Adipose tissue (tissue), 3 donors: Measurements from ENCODE around the gene FKBP9. TPM values are rescaled to one million over a fixed set of nuclear protein-coding genes. Genes with fewer than 3 reads are reported as not detected.
"Not testable (repeated sequence)": the region's sequence is repeated elsewhere in the genome, so short reads cannot be mapped to it uniquely, and the experiment has no call there.

Experiments used
- H3K27ac ChIP-seq: one replicate; pipeline ENCODE4 v1.5.1; 2013; ENCODE audit warnings: low read depth, low read length
- WGBS, 3 donors: extraction: QIAGEN DNeasy Blood & Tissue Kit; methylation state at CpG; one replicate each; pipeline ENCODE4 v1.1.7; 2013; 5-methylcytosine and 5-hydroxymethylcytosine counted together
- polyA plus RNA-seq, 3 donors: library from polyadenylated mRNA; stranded (reverse); fragments of 200-250 nt; gene quantifications; one replicate each; pipeline ENCODE4 v1.2.3, GENCODE V29; 2013
- donor health status: healthy with polysubstance abuse.
- donor health status: Bipolar disorder and iron deficiency.
- donor health status: healthy.

Gene FKBP9
- polyA plus RNA-seq, result 10 to 100 TPM; 21.1 to 75.1 (median 46.7) TPM

DNA sequence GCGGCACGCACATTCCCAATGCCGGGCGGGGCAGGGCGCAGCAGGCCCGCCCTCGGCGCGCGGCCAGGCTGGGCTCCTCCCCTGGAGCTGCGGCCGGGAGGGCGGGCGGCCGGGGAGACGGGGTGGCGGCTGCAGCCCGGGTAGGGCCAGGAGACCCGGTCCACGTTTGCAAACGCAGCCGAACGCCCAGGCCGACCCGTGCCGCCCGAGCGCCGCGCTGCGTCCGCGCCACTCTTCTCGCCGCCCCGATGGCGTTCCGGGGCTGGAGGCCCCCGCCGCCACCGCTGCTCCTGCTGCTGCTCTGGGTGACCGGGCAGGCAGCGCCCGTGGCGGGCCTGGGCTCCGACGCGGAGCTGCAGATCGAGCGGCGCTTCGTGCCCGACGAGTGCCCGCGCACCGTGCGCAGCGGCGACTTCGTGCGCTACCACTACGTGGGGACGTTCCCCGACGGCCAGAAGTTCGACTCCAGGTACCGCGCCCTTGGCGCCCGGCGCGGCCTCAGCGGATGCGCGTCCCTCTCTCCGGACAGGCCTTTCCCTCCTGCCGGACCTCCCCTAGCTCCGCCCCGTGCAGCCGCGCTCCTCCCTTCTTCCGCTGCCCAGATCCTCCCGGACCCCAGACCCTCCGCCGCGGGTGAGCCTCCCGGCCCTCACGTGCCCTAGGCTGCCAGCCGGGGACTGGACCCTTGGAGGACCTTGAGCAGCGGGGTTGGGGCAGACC is at the start of gene FKBP9:
Gene FKBP9, plus strand, starts transcription at position 115 of the 720 bp plus-strand sequence. Its CDS starts 134 bp downstream, at position 249.
- WGBS, 3 donors, result 0% methylated on average over 60 to 91 of the region's 91 CpGs
- no peak within 1 kb of the TSS for H3K27ac ChIP-seq

DNA sequence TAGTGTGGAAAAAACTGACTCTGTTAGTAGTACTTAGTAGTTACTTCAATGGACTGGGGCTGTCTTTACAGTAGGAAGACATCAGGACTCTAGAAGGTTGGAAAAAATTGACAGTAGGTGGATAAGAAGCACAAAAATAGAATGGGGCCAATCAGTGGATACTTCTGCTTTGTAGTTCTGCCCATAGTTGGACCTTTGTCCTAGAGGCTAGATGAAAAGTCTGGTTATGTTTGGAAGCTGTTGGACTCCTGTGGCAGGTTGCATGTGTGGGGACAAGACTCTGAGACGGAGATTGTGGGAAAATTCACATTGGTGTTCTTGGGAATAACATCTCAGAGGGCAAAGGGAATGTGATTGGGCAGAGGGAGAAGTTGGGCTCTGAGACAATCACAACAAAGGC is 47.0 kb upstream of the FKBP9 start:
- WGBS, 3 donors, result 59 to 90% (median 79%) methylated on average over 1 of the region's 1 CpG
- H3K27ac ChIP-seq, result no peak overlapping the region

- 67 to 94% (median 74%) methylated on average over 1 of the region's 1 CpG for WGBS, 3 donors
- H3K27ac ChIP-seq, result no peak overlapping the region
Observed at GRCh38 chr7:32914184-32914583, 43.1 kb upstream of the FKBP9 start.

DNA sequence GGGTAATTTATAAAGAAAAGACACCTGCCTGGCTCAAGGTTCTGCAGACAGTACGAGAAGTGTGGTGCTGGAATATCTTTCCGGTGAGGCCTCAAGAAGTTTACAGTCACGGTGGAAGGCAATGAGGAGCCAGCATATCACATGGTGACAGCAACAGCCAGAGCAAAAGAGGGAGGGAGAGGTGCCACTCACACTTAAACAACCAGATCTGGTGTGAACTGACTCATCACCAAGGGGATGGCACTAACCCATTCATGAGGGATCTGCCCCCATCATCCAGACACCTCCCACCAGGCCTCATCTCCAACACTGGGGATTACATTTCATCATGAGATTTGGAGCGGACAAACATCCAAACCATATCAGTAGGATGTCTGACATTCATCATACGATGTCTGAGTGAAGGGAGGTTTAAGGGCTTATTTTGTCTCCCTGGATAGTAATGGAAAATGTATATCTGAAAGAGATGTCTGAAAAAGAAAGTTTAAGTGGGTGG is 42.2 kb upstream of the FKBP9 start:
- WGBS, 3 donors, result 93 to 99% (median 93%) methylated on average over 5 of the region's 5 CpGs
- H3K27ac ChIP-seq, result no peak overlapping the region

- no peak overlapping the region for H3K27ac ChIP-seq
- 82 to 94% (median 84%) methylated on average over 3 of the region's 3 CpGs for WGBS, 3 donors
Observed at GRCh38 chr7:32916006-32916405, 41.2 kb upstream of the FKBP9 start.

- WGBS, 3 donors, result 89 to 94% (median 91%) methylated on average over 5 to 6 of the region's 7 CpGs
- H3K27ac ChIP-seq, result not testable (repeated sequence)
Observed at GRCh38 chr7:32916994-32917393, 40.2 kb upstream of the FKBP9 start.

GRCh38 chr7:32921896-32922295 is 35.3 kb upstream of the FKBP9 start:
- 54 to 82% (median 63%) methylated on average over 2 of the region's 2 CpGs for WGBS, 3 donors
- H3K27ac ChIP-seq, result no peak overlapping the region

DNA sequence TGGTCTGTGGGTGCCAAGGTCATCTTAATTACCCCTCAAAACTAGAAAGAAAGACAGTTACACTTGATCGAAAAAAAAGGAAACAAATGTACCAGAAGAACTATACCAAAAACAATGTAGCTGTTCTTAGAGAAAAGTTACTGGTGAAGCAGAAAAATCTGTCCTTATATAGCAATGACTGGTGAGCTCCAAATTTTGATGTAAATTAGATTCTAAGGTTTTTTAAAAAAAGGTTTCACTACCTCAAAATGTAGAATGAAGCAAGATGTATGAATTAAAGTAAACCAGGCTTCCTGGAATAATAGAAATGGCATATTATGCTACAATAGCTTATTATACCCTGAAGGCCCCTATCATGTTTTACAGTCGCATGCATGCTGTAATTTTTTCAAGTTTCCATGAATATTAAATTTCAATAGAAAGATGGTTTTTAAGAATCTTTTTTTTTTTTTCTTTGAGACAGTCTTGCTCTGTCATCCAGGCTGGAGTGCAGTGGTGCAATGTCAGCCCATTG is 28.4 kb upstream of the FKBP9 start:
- WGBS, 3 donors, result 88 to 93% (median 91%) methylated on average over 2 of the region's 2 CpGs
- H3K27ac ChIP-seq, result no peak overlapping the region

- WGBS, 3 donors, result 72 to 93% (median 82%) methylated on average over 13 of the region's 13 CpGs
- H3K27ac ChIP-seq, result no peak overlapping the region
Observed at GRCh38 chr7:32929430-32930143, 27.7 kb upstream of the FKBP9 start.

DNA sequence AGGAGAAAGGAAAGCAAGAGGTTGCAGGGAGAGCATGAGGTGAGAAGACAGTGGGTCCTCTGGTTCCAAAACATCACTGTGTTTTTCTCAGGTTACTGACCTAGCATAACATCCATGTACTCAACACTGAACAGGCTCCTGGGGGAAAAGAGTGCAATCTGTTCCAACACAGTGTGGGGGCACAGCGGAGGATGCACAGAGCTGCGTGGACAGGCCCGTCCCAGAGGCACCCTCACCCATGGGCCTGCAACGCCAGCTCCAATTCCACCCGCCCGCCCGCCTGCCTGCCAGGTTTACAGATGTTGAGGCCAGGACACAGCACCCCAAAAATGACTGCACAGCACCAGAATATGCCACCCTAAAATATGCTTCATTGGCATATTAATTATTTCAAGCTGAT is 26.9 kb upstream of the FKBP9 start:
- WGBS, 3 donors, result 87 to 93% (median 90%) methylated on average over 7 of the region's 7 CpGs
- H3K27ac ChIP-seq, result no peak overlapping the region

DNA sequence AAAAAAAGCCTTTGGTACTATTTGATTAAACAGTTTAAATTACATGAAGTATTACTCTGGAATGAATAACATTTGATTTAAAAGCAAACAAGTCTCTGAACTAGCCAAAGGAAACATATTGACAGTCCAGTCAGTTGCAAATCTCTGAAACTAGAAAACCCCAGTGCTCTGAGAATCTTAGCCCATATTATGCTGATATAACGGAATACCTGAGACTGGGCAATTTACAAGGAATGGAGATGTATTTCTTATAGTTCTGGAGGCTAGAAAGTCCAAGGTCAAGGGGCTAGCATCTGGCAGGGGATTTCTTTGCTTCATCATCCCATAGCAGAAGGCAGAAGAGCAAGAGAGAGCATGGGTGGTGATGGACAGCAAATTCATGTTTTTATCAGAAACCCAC is 21.7 kb upstream of the FKBP9 start:
- no peak overlapping the region for H3K27ac ChIP-seq
- 84 to 94% (median 85%) methylated on average over 1 of the region's 1 CpG for WGBS, 3 donors

- 82 to 90% (median 85%) methylated on average over 3 of the region's 3 CpGs for WGBS, 3 donors
- no peak overlapping the region for H3K27ac ChIP-seq
Observed at GRCh38 chr7:32936689-32937088, 20.6 kb upstream of the FKBP9 start.

- no peak overlapping the region for H3K27ac ChIP-seq
- 53 to 57% (median 55%) methylated on average over 10 of the region's 10 CpGs for WGBS, 3 donors
Observed at GRCh38 chr7:32937344-32938174, 19.7 kb upstream of the FKBP9 start.

- WGBS, 3 donors, result 33 to 45% (median 43%) methylated on average over 5 of the region's 5 CpGs
- no peak overlapping the region for H3K27ac ChIP-seq
Observed at GRCh38 chr7:32941181-32941580, 16.1 kb upstream of the FKBP9 start.

DNA sequence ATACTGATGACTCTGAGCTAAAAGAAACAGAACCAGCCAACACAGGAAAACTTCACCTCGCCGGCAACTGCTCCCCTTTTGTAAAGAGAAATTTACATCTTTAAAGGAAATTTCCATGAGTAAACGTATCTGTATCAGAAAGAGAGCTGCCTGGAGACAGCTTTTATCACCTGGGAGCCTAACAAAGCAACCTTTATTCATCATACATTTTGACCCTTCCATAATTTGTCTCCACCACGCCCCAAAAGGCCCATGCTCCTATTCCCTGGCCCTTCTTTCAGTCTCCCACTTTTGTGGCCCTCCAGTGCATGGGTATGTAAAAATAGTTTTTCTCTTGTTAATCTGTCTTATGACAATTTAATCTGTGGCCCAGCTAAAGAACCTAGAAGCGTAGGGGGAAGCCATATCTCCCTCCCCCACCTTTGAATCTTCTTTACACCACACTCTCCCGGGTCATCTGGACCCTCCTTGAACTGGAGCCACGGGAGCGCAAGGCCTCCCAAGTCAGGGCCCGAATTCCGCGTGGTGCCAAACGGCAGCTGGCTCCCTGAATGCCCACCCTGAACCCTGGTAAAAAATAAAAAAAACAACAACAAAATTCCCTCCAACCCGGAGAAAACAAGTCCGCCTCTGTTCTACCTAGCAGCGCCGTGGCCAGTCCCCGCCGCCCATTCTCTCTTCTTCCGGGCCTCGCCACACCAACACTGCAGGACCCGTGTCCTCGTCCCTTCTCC is 15.4 kb upstream of the FKBP9 start:
- H3K27ac ChIP-seq, result no peak overlapping the region
- whole genome bisulfite sequencing, 3 donors, result 5 to 8% (median 7%) methylated on average over 22 of the region's 22 CpGs

GRCh38 chr7:32942415-32943251 is 14.6 kb upstream of the FKBP9 start:
- no peak overlapping the region for H3K27ac ChIP-seq
- 0 to 1% (median 0%) methylated on average over 81 to 95 of the region's 95 CpGs for WGBS, 3 donors
